Chondrocyte (in vitro differentiated cells): ENCODE results near the gene CFAP119. TPM values are rescaled to one million over a fixed set of nuclear protein-coding genes. Genes with fewer than 3 reads are reported as not detected.

Experiments used
- DNase-seq: peaks from one replicate; pipeline ENCODE4 v3.0.0; 2021; ENCODE audit warnings: mixed read lengths, low spot score
- H3K27ac Mint-ChIP-seq: one replicate; pipeline ENCODE4 v1.8.0; 2021; ENCODE audit warnings: mild to moderate bottlenecking, moderate library complexity, mixed read lengths; ENCODE audit not compliant: unreplicated experiment
- H3K27me3 Mint-ChIP-seq: 2 replicates; pipeline ENCODE4 v1.8.0; 2021; ENCODE audit warnings: low read depth, mixed read lengths
- H3K36me3 Mint-ChIP-seq: 2 replicates; pipeline ENCODE4 v1.8.0; 2021; ENCODE audit warnings: low read depth, mixed read lengths
- H3K4me1 Mint-ChIP-seq: 2 replicates; pipeline ENCODE4 v1.8.0; 2021; ENCODE audit warnings: low read depth, mild to moderate bottlenecking, mixed read lengths
- H3K4me3 Mint-ChIP-seq: one replicate; pipeline ENCODE4 v1.8.0; 2021; ENCODE audit warnings: mild to moderate bottlenecking, moderate library complexity, mixed read lengths; ENCODE audit not compliant: unreplicated experiment
- H3K9me3 Mint-ChIP-seq: 2 replicates; pipeline ENCODE4 v1.8.0; 2021; ENCODE audit warnings: low read depth, mixed read lengths
- CTCF ChIP-seq: fragments of 200-600 bp; sonication (generic); IDR thresholded peaks from 2 replicates; pipeline ENCODE4 v1.5.0; 2021; ENCODE audit warnings: antibody characterized with exemption, mild to moderate bottlenecking, moderate library complexity
- total RNA-seq: library from RNA; stranded (reverse); gene quantifications from 3 replicates; pipeline ENCODE4 v1.2.1, GENCODE V29; 2021

Gene CFAP119
- total RNA-seq, 1 donor from 2014 or later = 6.3 TPM

GRCh38 chr16:30783280-30784109 is 21.6 kb upstream of the CFAP119 start:
- peak overlapping the region; percentile 45 for H3K27ac Mint-ChIP-seq
- no peaks in the 10 kb centered on the region for H3K9me3 Mint-ChIP-seq
- TF ChIP-seq CTCF = no peak
- DNase-seq = no peak
- H3K27me3 Mint-ChIP-seq = no peaks in the 10 kb centered on the region
- peaks cover 29% of the 10 kb centered on the region for H3K4me1 Mint-ChIP-seq
- H3K4me3 Mint-ChIP-seq = no peak overlapping the region
- peaks cover 13% of the 10 kb centered on the region for H3K36me3 Mint-ChIP-seq

GRCh38 chr16:30782486-30783279 is 20.8 kb upstream of the CFAP119 start:
- H3K4me1 Mint-ChIP-seq = peaks cover 28% of the 10 kb centered on the region

GRCh38 chr16:30780549-30780948 is 18.7 kb upstream of the CFAP119 start:
- peaks cover 33% of the 10 kb centered on the region for H3K4me1 Mint-ChIP-seq
- H3K36me3 Mint-ChIP-seq = peaks cover 13% of the 10 kb centered on the region
- no peaks in the 10 kb centered on the region for H3K27me3 Mint-ChIP-seq
- DNase-seq = no peak
- H3K9me3 Mint-ChIP-seq = no peaks in the 10 kb centered on the region
- TF ChIP-seq CTCF = no peak
- H3K27ac Mint-ChIP-seq = no peak overlapping the region
- no peak overlapping the region for H3K4me3 Mint-ChIP-seq

More at GRCh38 chr16:30782486-30783279, 20.8 kb upstream of the CFAP119 start:
- H3K4me3 Mint-ChIP-seq = no peak overlapping the region
- no peak overlapping the region for H3K27ac Mint-ChIP-seq
- H3K36me3 Mint-ChIP-seq = peaks cover 13% of the 10 kb centered on the region
- TF ChIP-seq CTCF = no peak
- no peaks in the 10 kb centered on the region for H3K27me3 Mint-ChIP-seq
- H3K9me3 Mint-ChIP-seq = no peaks in the 10 kb centered on the region
- no peak for DNase-seq

- no peak for DNase-seq
- no peak overlapping the region for H3K27ac Mint-ChIP-seq
- no peaks in the 10 kb centered on the region for H3K27me3 Mint-ChIP-seq
- H3K4me1 Mint-ChIP-seq = peaks cover 31% of the 10 kb centered on the region
- peaks cover 13% of the 10 kb centered on the region for H3K36me3 Mint-ChIP-seq
- no peaks in the 10 kb centered on the region for H3K9me3 Mint-ChIP-seq
- no peak for TF ChIP-seq CTCF
- H3K4me3 Mint-ChIP-seq = no peak overlapping the region
Measured at GRCh38 chr16:30780021-30780420, 18.2 kb upstream of the CFAP119 start.

- peaks cover 13% of the 10 kb centered on the region for H3K36me3 Mint-ChIP-seq
- DNase-seq = no peak
- H3K4me1 Mint-ChIP-seq = peaks cover 32% of the 10 kb centered on the region
- TF ChIP-seq CTCF = no peak
- no peaks in the 10 kb centered on the region for H3K27me3 Mint-ChIP-seq
- no peaks in the 10 kb centered on the region for H3K9me3 Mint-ChIP-seq
- H3K4me3 Mint-ChIP-seq = no peak overlapping the region
- no peak overlapping the region for H3K27ac Mint-ChIP-seq
Measured at GRCh38 chr16:30779596-30779995, 17.7 kb upstream of the CFAP119 start.
